ENCODE measurements around the gene FAM241A.

GRCh38 chr4:112098841-112099530, 46.3 kb upstream of the FAM241A start:
- TF ChIP-seq CTCF (IDR thresholded peaks at IDR 0.05) (no peak), POLR2A (IDR thresholded peaks at IDR 0.05) (no peak)

All from right lobe of liver (tissue), 4 donors.